Measurements from ENCODE around the gene COL4A2. TPM values are rescaled to one million over a fixed set of nuclear protein-coding genes. Genes with fewer than 3 reads are reported as not detected.

Gene COL4A2
- total and polyA plus RNA-seq, 2 donors (not counting 1 experiment from before 2014, with no cell fraction given): 0.17 TPM; not detected in 1

DNA sequence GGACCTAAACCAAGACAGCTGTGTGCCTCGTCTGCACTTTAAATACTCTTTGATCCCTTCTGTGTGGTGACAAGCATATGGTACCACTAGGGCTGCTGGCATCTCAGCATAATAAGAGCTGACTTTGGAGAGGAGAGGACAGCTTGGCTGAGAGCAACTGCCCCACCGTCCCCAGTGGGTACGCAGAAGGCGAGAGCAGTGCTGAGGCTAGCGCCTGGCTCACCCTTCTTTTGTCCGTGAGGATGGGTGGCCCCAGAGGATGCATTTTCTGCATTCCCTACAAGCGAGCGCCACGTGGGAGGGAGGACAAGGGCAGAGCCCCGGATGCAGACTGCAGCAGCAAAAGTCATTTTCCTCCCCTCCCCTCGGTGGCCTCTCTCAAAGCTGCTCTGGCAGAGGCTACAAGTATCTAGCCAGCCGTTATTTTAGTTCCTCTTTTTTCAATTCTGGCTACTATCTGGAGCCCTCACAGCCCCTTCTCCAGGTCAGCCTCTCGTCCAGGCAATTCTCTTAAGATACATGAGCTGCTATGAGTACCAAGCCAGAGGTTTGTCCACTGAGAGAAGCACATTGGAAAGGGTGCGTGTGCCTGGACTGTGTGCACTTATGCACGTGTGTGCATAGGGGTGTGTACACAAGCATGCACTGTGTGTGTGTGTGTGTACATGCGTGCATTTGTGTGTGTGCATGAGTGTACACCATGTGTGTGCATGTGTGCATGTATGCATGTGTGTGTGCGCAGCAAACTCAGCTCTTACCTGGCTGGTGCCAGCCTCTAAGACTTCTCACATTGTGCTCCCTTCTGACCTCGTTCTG, 203.1 kb downstream of the COL4A2 start:
- ChIA-PET CTCF (interaction anchor here (1.5 kb wide), 1 partner anchor 55 kb away, joined by 6 read pairs; no protein-coding TSS in a partner anchor), POLR2A (no interaction called here)
- H3K4me2 ChIP-seq (replicated peaks; ENCODE audit: low read depth, low read length, poor library complexity, severe bottlenecking): no peak overlapping the region
- H2AFZ ChIP-seq (ENCODE audit: insufficient read depth, low read depth, low read length, poor library complexity, severe bottlenecking): no peak overlapping the region
- intact Hi-C loops (cut with micrococcal nuclease): no loop called here
- no peak overlapping the region for H3K27ac ChIP-seq (ENCODE audit: low read length in 2 of 2)
- H3K9me3 ChIP-seq (ENCODE audit: control extremely low read depth in 1 of 3, control insufficient read depth in 2 of 3, insufficient read depth in 1 of 3, low read length in 2 of 3): no peaks in the 10 kb centered on the region
- H3K9me3 Mint-ChIP-seq (ENCODE audit: insufficient read depth): no peaks in the 10 kb centered on the region
- peak; percentile 11 for DNase-seq
- H3K9ac ChIP-seq (ENCODE audit: low read length): no peak overlapping the region
- WGBS (ENCODE audit: insufficient coverage): 48% methylated on average over 16 of the region's 18 CpGs
- H3K4me3 Mint-ChIP-seq: no peak overlapping the region
- no peaks in the 10 kb centered on the region for H4K20me1 ChIP-seq (ENCODE audit: control insufficient read depth, insufficient read depth, low read length, poor library complexity, severe bottlenecking)
- no peak overlapping the region for H3K4me3 ChIP-seq (ENCODE audit: control extremely low read depth in 1 of 5, extremely low read depth in 1 of 5, insufficient read depth in 1 of 5, low read depth in 2 of 5, low read length in 4 of 5)
- no peaks in the 10 kb centered on the region for H3K4me1 ChIP-seq (ENCODE audit: control insufficient read depth in 2 of 2, insufficient read depth in 2 of 2, low read length in 2 of 2)
- H3K36me3 ChIP-seq (replicated peaks in 1 of 2; ENCODE audit: control extremely low read depth in 1 of 2, control insufficient read depth in 1 of 2, extremely low read depth in 1 of 2, insufficient read depth in 2 of 2, low read length in 1 of 2): no peaks in the 10 kb centered on the region
- H3K27me3 Mint-ChIP-seq: peaks cover 4% of the 10 kb centered on the region
- H3K4me1 Mint-ChIP-seq: peaks cover 4% of the 10 kb centered on the region
- H3K27ac Mint-ChIP-seq: no peak overlapping the region
- H3K79me2 ChIP-seq (ENCODE audit: control insufficient read depth, insufficient read depth, low read length): no peaks in the 10 kb centered on the region
- TF ChIP-seq, protein P1, sequence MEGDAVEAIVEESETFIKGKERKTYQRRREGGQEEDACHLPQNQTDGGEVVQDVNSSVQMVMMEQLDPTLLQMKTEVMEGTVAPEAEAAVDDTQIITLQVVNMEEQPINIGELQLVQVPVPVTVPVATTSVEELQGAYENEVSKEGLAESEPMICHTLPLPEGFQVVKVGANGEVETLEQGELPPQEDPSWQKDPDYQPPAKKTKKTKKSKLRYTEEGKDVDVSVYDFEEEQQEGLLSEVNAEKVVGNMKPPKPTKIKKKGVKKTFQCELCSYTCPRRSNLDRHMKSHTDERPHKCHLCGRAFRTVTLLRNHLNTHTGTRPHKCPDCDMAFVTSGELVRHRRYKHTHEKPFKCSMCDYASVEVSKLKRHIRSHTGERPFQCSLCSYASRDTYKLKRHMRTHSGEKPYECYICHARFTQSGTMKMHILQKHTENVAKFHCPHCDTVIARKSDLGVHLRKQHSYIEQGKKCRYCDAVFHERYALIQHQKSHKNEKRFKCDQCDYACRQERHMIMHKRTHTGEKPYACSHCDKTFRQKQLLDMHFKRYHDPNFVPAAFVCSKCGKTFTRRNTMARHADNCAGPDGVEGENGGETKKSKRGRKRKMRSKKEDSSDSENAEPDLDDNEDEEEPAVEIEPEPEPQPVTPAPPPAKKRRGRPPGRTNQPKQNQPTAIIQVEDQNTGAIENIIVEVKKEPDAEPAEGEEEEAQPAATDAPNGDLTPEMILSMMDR (IDR thresholded peaks at IDR 0.05): no peak
- TF ChIP-seq EZH2 (IDR thresholded peaks at IDR 0.05; ENCODE audit: borderline replicate concordance, insufficient read depth, low read depth, low read length, poor library complexity, severe bottlenecking): no peak
- H3K27me3 ChIP-seq (replicated peaks in 1 of 4; ENCODE audit: control extremely low read depth in 1 of 4, control insufficient read depth in 3 of 4, insufficient read depth in 4 of 4, low read length in 3 of 4): no peaks in the 10 kb centered on the region
- ATAC-seq (ENCODE audit: low read depth): no peak

DNA sequence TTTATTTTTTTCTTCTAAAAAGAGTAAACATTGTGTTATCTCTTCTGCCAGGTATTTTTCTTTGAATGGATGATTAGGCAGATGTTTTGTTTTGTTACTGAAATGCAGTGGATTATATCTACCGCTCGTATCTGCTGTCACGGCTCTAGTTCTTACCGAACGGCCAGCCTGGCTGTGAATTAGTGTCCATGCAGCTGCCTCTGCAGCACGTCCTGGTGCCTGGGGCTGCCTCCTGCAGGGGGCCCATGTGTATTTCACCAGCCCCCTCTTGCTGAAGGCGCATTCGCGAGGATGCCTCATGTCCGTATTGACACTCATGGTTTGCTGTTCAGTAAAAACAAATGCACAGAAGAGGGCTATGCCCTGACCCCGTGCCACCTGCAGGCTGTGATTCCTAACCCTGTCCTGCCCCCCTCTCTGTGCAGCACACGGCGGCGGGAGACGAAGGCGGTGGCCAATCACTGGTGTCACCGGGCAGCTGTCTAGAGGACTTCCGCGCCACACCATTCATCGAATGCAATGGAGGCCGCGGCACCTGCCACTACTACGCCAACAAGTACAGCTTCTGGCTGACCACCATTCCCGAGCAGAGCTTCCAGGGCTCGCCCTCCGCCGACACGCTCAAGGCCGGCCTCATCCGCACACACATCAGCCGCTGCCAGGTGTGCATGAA, 204.6 kb downstream of the COL4A2 start:
- Histone ChIP-seq H4K20me1 (ENCODE audit: control insufficient read depth, insufficient read depth, low read length, poor library complexity, severe bottlenecking) (no peaks in the 10 kb centered on the region), H3K4me1 (ENCODE audit: control insufficient read depth in 2 of 2, insufficient read depth in 2 of 2, low read length in 2 of 2) (no peaks in the 10 kb centered on the region), H3K27me3 (replicated peaks in 1 of 4; ENCODE audit: control extremely low read depth in 1 of 4, control insufficient read depth in 3 of 4, insufficient read depth in 4 of 4, low read length in 3 of 4) (no peaks in the 10 kb centered on the region), H3K79me2 (ENCODE audit: control insufficient read depth, insufficient read depth, low read length) (no peaks in the 10 kb centered on the region), H3K36me3 (replicated peaks in 1 of 2; ENCODE audit: control extremely low read depth in 1 of 2, control insufficient read depth in 1 of 2, extremely low read depth in 1 of 2, insufficient read depth in 2 of 2, low read length in 1 of 2) (no peaks in the 10 kb centered on the region), H3K9me3 (ENCODE audit: control extremely low read depth in 1 of 3, control insufficient read depth in 2 of 3, insufficient read depth in 1 of 3, low read length in 2 of 3) (no peaks in the 10 kb centered on the region), H3K4me3 (ENCODE audit: control extremely low read depth in 1 of 5, extremely low read depth in 1 of 5, insufficient read depth in 1 of 5, low read depth in 2 of 5, low read length in 4 of 5) (no peak overlapping the region), H3K9ac (ENCODE audit: low read length) (no peak overlapping the region), H3K4me2 (replicated peaks; ENCODE audit: low read depth, low read length, poor library complexity, severe bottlenecking) (no peak overlapping the region), H3K27ac (ENCODE audit: low read length in 2 of 2) (no peak overlapping the region), H2AFZ (ENCODE audit: insufficient read depth, low read depth, low read length, poor library complexity, severe bottlenecking) (no peak overlapping the region)
- Mint-ChIP-seq H3K4me1 (peaks cover 4% of the 10 kb centered on the region), H3K27ac (no peak overlapping the region), H3K9me3 (ENCODE audit: insufficient read depth) (no peaks in the 10 kb centered on the region), H3K4me3 (no peak overlapping the region), H3K27me3 (no peaks in the 10 kb centered on the region)
- POLR2A ChIA-PET: interaction anchor here (0.7 kb wide), 1 partner anchor 11 kb away, joined by 3 read pairs; no protein-coding TSS in a partner anchor
- 94% methylated on average over 31 of the region's 31 CpGs for WGBS (ENCODE audit: insufficient coverage)
- CTCF ChIA-PET: no interaction called here
- ATAC-seq (ENCODE audit: low read depth) (no peak), DNase-seq (no peak)
- intact Hi-C loops (cut with micrococcal nuclease): no loop called here
- TF ChIP-seq, protein P1 (IDR thresholded peaks at IDR 0.05): no peak
- TF ChIP-seq EZH2 (IDR thresholded peaks at IDR 0.05; ENCODE audit: borderline replicate concordance, insufficient read depth, low read depth, low read length, poor library complexity, severe bottlenecking): no peak

Data from B cell (primary cell).